ENCODE measurements around the gene CXXC5. TPM values are rescaled to one million over a fixed set of nuclear protein-coding genes. Genes with fewer than 3 reads are reported as not detected.

CXXC5 gene
- total RNA-seq, 1 donor from 2014 or later = 88.2 TPM

DNA sequence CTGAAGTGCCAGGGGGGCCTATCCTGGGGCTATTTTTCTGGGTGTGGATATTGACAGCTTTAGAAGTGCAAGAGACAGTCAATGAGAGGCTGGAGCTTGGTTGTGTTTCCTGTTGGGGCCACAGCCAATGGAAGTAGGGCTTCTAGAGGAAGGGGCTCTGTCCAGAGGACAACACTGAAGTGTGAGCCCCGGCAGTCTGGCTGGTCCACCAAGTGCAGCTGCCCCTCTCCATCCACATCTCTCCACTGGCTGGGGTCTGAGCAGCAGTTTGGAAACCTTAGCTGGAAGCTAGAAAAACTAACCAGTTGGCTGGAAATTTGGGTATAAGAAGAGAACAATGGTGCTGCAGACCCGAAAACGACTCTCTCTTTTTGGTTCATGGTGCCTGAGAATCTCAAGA lies 83.1 kb downstream of the CXXC5 start:
- peaks cover 6% of the 10 kb centered on the region for H3K4me1 Mint-ChIP-seq (ENCODE audit: low read depth)
- DNase-seq (ENCODE audit: low spot score, unreplicated experiment) = no peak
- no peaks in the 10 kb centered on the region for H3K27me3 Mint-ChIP-seq
- no peak overlapping the region for H3K27ac Mint-ChIP-seq
- no peaks in the 10 kb centered on the region for H3K36me3 Mint-ChIP-seq (ENCODE audit: insufficient read depth)
- H3K9me3 Mint-ChIP-seq (ENCODE audit: low read depth) = no peaks in the 10 kb centered on the region
- H3K4me3 Mint-ChIP-seq (ENCODE audit: low read depth) = no peak overlapping the region
- TF ChIP-seq, protein P1, sequence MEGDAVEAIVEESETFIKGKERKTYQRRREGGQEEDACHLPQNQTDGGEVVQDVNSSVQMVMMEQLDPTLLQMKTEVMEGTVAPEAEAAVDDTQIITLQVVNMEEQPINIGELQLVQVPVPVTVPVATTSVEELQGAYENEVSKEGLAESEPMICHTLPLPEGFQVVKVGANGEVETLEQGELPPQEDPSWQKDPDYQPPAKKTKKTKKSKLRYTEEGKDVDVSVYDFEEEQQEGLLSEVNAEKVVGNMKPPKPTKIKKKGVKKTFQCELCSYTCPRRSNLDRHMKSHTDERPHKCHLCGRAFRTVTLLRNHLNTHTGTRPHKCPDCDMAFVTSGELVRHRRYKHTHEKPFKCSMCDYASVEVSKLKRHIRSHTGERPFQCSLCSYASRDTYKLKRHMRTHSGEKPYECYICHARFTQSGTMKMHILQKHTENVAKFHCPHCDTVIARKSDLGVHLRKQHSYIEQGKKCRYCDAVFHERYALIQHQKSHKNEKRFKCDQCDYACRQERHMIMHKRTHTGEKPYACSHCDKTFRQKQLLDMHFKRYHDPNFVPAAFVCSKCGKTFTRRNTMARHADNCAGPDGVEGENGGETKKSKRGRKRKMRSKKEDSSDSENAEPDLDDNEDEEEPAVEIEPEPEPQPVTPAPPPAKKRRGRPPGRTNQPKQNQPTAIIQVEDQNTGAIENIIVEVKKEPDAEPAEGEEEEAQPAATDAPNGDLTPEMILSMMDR (IDR thresholded peaks at IDR 0.05; ENCODE audit: unreplicated experiment) = no peak

- Mint-ChIP-seq H3K36me3 (ENCODE audit: insufficient read depth) (no peaks in the 10 kb centered on the region), H3K4me1 (ENCODE audit: low read depth) (peaks cover 6% of the 10 kb centered on the region), H3K27me3 (no peaks in the 10 kb centered on the region), H3K4me3 (ENCODE audit: low read depth) (no peak overlapping the region), H3K9me3 (ENCODE audit: low read depth) (no peaks in the 10 kb centered on the region), H3K27ac (no peak overlapping the region)
- no peak for DNase-seq (ENCODE audit: low spot score, unreplicated experiment)
- TF ChIP-seq, protein P1 (IDR thresholded peaks at IDR 0.05; ENCODE audit: unreplicated experiment) = no peak
Observed at GRCh38 chr5:139732019-139732418, 83.9 kb downstream of the CXXC5 start.

- H3K9me3 Mint-ChIP-seq (ENCODE audit: low read depth) = no peaks in the 10 kb centered on the region
- peaks cover 10% of the 10 kb centered on the region for H3K4me1 Mint-ChIP-seq (ENCODE audit: low read depth)
- no peaks in the 10 kb centered on the region for H3K27me3 Mint-ChIP-seq
- TF ChIP-seq, protein P1 (IDR thresholded peaks at IDR 0.05; ENCODE audit: unreplicated experiment) = no peak
- no peak for DNase-seq (ENCODE audit: low spot score, unreplicated experiment)
- peak overlapping the region; percentile 87 for H3K27ac Mint-ChIP-seq
- no peak overlapping the region for H3K4me3 Mint-ChIP-seq (ENCODE audit: low read depth)
- H3K36me3 Mint-ChIP-seq (ENCODE audit: insufficient read depth) = no peaks in the 10 kb centered on the region
Observed at GRCh38 chr5:139733010-139733688, 85.0 kb downstream of the CXXC5 start.

Other genes starting within 250 kb of the CXXC5 start
- 13.9 and 14.0 TPM in 2 replicates for gene SPATA24, start 244.3 kb upstream of the CXXC5 start, total RNA-seq
- gene DNAJC18, start 208.8 kb upstream of the CXXC5 start, total RNA-seq = 23.1 and 23.3 TPM in 2 replicates
- not detected in 2 replicates for gene ECSCR, start 185.6 kb upstream of the CXXC5 start, total RNA-seq
- not detected in 2 replicates for gene SMIM33, start 177.3 kb upstream of the CXXC5 start, total RNA-seq
- 0.53 TPM in 1 of 2 replicates, not detected in the other for gene STING1, start 165.6 kb upstream of the CXXC5 start, total RNA-seq
- 147 and 155 TPM in 2 replicates for gene UBE2D2, start 87.0 kb upstream of the CXXC5 start, total RNA-seq
- 0.14 and 0.18 TPM in 2 replicates for gene PSD2, start 147.5 kb downstream of the CXXC5 start, total RNA-seq